ENCODE measurements around the gene MED10.

Gene MED10

GRCh38 chr5:6348476-6349000 is 29.8 kb downstream of the MED10 start:
- no peak for DNase-seq

- DNase-seq = no peak
These were observed 30.7 kb downstream of the MED10 start for GRCh38 chr5:6347673-6348072.

- DNase-seq = no peak
These were observed 31.2 kb downstream of the MED10 start for GRCh38 chr5:6347165-6347564.

- DNase-seq = no peak
These were observed 33.8 kb downstream of the MED10 start for GRCh38 chr5:6344593-6344989.

GRCh38 chr5:6343951-6344592 is 34.3 kb downstream of the MED10 start:
- no peak for DNase-seq

- DNase-seq = no peak
These were observed 35.5 kb downstream of the MED10 start for GRCh38 chr5:6342689-6343315.

GRCh38 chr5:6340100-6340499 is 38.2 kb downstream of the MED10 start:
- no peak for DNase-seq

- DNase-seq = no peak
These were observed 39.5 kb downstream of the MED10 start for GRCh38 chr5:6338871-6339270.

GRCh38 chr5:6338135-6338534 is 40.2 kb downstream of the MED10 start:
- DNase-seq = no peak

GRCh38 chr5:6333182-6333905 is 45.0 kb downstream of the MED10 start:
- DNase-seq = no peak

- DNase-seq = no peak
These were observed 50.2 kb downstream of the MED10 start for GRCh38 chr5:6328173-6328572.

GRCh38 chr5:6326776-6327175 is 51.6 kb downstream of the MED10 start:
- DNase-seq = no peak

- DNase-seq = no peak
These were observed 56.1 kb downstream of the MED10 start for GRCh38 chr5:6322163-6322713.
